PC-3 (cell line): ENCODE data around the gene EPHB1. TPM values are rescaled to one million over a fixed set of nuclear protein-coding genes. Genes with fewer than 3 reads are reported as not detected.

Experiments used
- ATAC-seq: fragments of 200-7000 bp; cut with Tn5 transposase; 2 replicates; pipeline ENCODE4 v1.9.1; 2020; ENCODE audit warnings: mild to moderate bottlenecking, moderate library complexity
- BruUV-seq: library from RNA; stranded (reverse); fragments of 400-500 nt; replicated peaks from 2 replicates; lab custom pipeline; 2021; lab: Mats Ljungman, UMichigan
- CTCF ChIA-PET: fragments of 300-600 bp; sonication (Branson Sonifier 250); formaldehyde crosslinking; loops from one replicate; lab custom pipeline; 2022; ENCODE audit warnings: antibody characterized with exemption; lab: Charles Lee
- POLR2A ChIA-PET: fragments of 300-600 bp; sonication (Branson Sonifier 250); formaldehyde crosslinking; loops from one replicate; lab custom pipeline; 2022; ENCODE audit warnings: antibody characterized with exemption; ENCODE audit not compliant: unreplicated experiment; lab: Charles Lee
- DNase-seq: peaks from one replicate; pipeline ENCODE4 v3.0.0-alpha.2; 2015
- H2AFZ ChIP-seq: fragments of 300-600 bp; sonication (generic); 2 replicates; pipeline ENCODE4 v1.6.0; 2016; ENCODE audit warnings: antibody characterized with exemption, low read length
- H3F3A ChIP-seq: fragments of 300-600 bp; sonication (generic); one replicate; pipeline ENCODE4 v1.6.0; 2017; ENCODE audit warnings: antibody characterized with exemption, low read length, control low read depth, mild to moderate bottlenecking; ENCODE audit not compliant: unreplicated experiment
- H3K27ac ChIP-seq: fragments of 300-600 bp; sonication (generic); 2 replicates; pipeline ENCODE4 v1.5.1; 2016; ENCODE audit warnings: mild to moderate bottlenecking, low read length
- H3K27me3 ChIP-seq: fragments of 300-600 bp; sonication (generic); 2 replicates; pipeline ENCODE4 v1.6.1; 2016; ENCODE audit warnings: low read length, mixed read lengths
- H3K36me3 ChIP-seq: fragments of 300-600 bp; sonication (generic); 2 replicates; pipeline ENCODE4 v1.6.1; 2016; ENCODE audit warnings: low read depth, mixed run types, low read length, mixed read lengths
- H3K4me1 ChIP-seq: fragments of 300-600 bp; sonication (generic); 2 replicates; pipeline ENCODE4 v1.5.1; 2016; ENCODE audit warnings: low read length; ENCODE audit not compliant: insufficient read depth
- H3K4me2 ChIP-seq: fragments of 300-600 bp; sonication (generic); 2 replicates; pipeline ENCODE4 v1.6.0; 2016; ENCODE audit warnings: low read length
- H3K4me3 ChIP-seq: fragments of 300-600 bp; sonication (generic); 2 replicates; pipeline ENCODE4 v1.5.1; 2016; ENCODE audit warnings: mild to moderate bottlenecking, low read length, mixed read lengths
- H3K79me2 ChIP-seq: fragments of 300-600 bp; sonication (generic); 2 replicates; pipeline ENCODE4 v1.6.1; 2017; ENCODE audit warnings: low read length, mixed read lengths
- H3K9ac ChIP-seq: fragments of 300-600 bp; sonication (generic); 2 replicates; pipeline ENCODE4 v1.6.0; 2016; ENCODE audit warnings: mild to moderate bottlenecking, low read length
- H3K9me2 ChIP-seq: fragments of 300-600 bp; sonication (generic); replicated peaks from 2 replicates; pipeline ENCODE4 v1.6.1; 2016; ENCODE audit warnings: mixed run types, low read length, mixed read lengths
- H3K9me3 ChIP-seq: fragments of 300-600 bp; sonication (generic); 2 replicates; pipeline ENCODE4 v1.6.1; 2016; ENCODE audit warnings: low read length, mixed read lengths
- H4K20me1 ChIP-seq: fragments of 300-600 bp; sonication (generic); 2 replicates; pipeline ENCODE4 v1.6.1; 2016; ENCODE audit warnings: low read length, mixed read lengths
- EZH2 ChIP-seq: fragments of 300-600 bp; sonication (generic); IDR thresholded peaks from one replicate; pipeline ENCODE4 v1.6.1; 2017; ENCODE audit warnings: antibody characterized with exemption, mild to moderate bottlenecking, low read length; ENCODE audit not compliant: unreplicated experiment
- EZH2phosphoT487 ChIP-seq: fragments of 300-600 bp; sonication (generic); IDR thresholded peaks from 2 replicates; pipeline ENCODE4 v1.6.1; 2018; ENCODE audit warnings: mild to moderate bottlenecking, antibody characterized with exemption, low read length, borderline replicate concordance
- intact Hi-C: fragments of 100-400 bp; cut with micrococcal nuclease; formaldehyde crosslinking; loops from 2 replicates; pipeline ENCODE4 v1.9.0; 2023
- total RNA-seq: library from RNA; depleted of rRNA; stranded (reverse); fragments of >200 nt; gene quantifications from 2 replicates; pipeline ENCODE4 v1.2.3, GENCODE V29; 2014
- TF ChIP-seq, protein P1 (sequence below): fragments of 300-600 bp; sonication (generic); conservative IDR thresholded peaks from 2 replicates; pipeline ENCODE4 v1.5.1; 2017; ENCODE audit warnings: antibody characterized with exemption, low read depth, mild to moderate bottlenecking, low read length

EPHB1 gene
- total RNA-seq, 1 experiment from 2014 or later, result 0.69 TPM

DNA sequence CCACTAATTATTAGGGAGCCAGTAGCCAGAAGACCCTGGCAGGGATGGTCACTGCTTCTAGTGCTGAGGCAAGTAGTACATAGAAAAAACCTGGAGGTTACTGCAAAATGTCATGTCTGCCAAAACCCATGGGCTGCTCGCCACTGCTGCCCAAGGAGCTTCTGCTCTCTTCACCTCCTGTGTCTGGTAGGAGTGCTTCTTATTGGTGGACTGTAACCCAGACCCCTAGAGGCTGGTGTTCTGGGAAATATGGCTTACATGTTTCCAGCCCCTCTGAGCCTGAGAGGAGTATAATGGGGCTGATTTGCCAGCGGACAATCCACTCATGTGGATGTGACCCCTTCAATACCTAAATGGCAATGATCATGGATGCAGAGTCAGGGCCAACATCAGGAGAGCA, 286.4 kb downstream of the EPHB1 start:
- Histone ChIP-seq H3K27ac (no peak overlapping the region), H3K79me2 (no peaks in the 10 kb centered on the region), H3K4me3 (no peak overlapping the region), H3K9me2 (no peaks in the 10 kb centered on the region), H3K4me1 (no peaks in the 10 kb centered on the region), H3K9ac (no peak overlapping the region), H3K36me3 (no peaks in the 10 kb centered on the region), H3F3A (no peaks in the 10 kb centered on the region), H2AFZ (no peak overlapping the region), H3K4me2 (no peak overlapping the region), H4K20me1 (no peaks in the 10 kb centered on the region), H3K27me3 (no peaks in the 10 kb centered on the region), H3K9me3 (no peaks in the 10 kb centered on the region)
- CTCF ChIA-PET, result no interaction called here
- no TSS peak for BruUV-seq
- TF ChIP-seq EZH2, result no peak
- TF ChIP-seq, protein P1, sequence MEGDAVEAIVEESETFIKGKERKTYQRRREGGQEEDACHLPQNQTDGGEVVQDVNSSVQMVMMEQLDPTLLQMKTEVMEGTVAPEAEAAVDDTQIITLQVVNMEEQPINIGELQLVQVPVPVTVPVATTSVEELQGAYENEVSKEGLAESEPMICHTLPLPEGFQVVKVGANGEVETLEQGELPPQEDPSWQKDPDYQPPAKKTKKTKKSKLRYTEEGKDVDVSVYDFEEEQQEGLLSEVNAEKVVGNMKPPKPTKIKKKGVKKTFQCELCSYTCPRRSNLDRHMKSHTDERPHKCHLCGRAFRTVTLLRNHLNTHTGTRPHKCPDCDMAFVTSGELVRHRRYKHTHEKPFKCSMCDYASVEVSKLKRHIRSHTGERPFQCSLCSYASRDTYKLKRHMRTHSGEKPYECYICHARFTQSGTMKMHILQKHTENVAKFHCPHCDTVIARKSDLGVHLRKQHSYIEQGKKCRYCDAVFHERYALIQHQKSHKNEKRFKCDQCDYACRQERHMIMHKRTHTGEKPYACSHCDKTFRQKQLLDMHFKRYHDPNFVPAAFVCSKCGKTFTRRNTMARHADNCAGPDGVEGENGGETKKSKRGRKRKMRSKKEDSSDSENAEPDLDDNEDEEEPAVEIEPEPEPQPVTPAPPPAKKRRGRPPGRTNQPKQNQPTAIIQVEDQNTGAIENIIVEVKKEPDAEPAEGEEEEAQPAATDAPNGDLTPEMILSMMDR, result no peak
- no peak for TF ChIP-seq EZH2phosphoT487
- intact Hi-C loops, result no loop called here
- POLR2A ChIA-PET, result no interaction called here
- DNase-seq (no peak), ATAC-seq (no peak)

DNA sequence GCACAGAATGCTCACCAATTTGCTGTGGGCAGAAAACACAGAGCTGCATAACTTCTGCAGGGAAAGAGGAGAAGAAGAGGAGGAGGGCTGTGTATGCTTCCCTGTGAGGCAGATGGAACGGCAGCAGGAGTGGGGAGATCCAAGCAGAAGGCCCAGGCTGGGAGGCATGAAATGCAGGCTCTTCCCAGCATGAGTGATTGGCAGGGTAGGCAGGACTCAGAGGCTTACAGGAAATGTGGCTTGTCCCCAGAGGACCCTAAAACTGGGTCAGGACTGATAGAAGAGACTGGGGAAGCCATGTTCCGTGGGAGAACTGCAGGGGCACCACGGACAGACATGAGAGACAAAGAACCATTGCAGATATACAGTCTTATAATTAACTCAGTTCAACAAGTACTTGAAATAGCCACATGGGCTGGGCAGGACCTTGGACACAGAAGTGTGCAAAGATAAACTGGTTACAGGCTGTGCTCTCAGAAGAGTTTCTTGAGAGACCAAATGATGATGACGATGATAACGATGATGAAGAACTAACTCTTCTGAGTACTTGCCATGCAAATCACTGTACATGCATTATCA, 286.9 kb downstream of the EPHB1 start:
- H3K9me2 ChIP-seq, result no peaks in the 10 kb centered on the region
- no peak for DNase-seq
- no peak overlapping the region for H2AFZ ChIP-seq
- H3K27me3 ChIP-seq, result no peaks in the 10 kb centered on the region
- ATAC-seq, result no peak
- H3K4me2 ChIP-seq, result no peak overlapping the region
- H3K4me1 ChIP-seq, result no peaks in the 10 kb centered on the region
- TF ChIP-seq, protein P1, result no peak
- TF ChIP-seq EZH2phosphoT487, result no peak
- TF ChIP-seq EZH2, result no peak
- no peak overlapping the region for H3K9ac ChIP-seq
- H3K79me2 ChIP-seq, result no peaks in the 10 kb centered on the region
- no peaks in the 10 kb centered on the region for H3F3A ChIP-seq
- H3K9me3 ChIP-seq, result no peaks in the 10 kb centered on the region
- BruUV-seq, result no TSS peak
- H3K4me3 ChIP-seq, result no peak overlapping the region
- ChIA-PET POLR2A (no interaction called here), CTCF (no interaction called here)
- intact Hi-C loops, result no loop called here
- no peaks in the 10 kb centered on the region for H4K20me1 ChIP-seq
- H3K36me3 ChIP-seq, result no peaks in the 10 kb centered on the region
- H3K27ac ChIP-seq, result no peak overlapping the region

DNA sequence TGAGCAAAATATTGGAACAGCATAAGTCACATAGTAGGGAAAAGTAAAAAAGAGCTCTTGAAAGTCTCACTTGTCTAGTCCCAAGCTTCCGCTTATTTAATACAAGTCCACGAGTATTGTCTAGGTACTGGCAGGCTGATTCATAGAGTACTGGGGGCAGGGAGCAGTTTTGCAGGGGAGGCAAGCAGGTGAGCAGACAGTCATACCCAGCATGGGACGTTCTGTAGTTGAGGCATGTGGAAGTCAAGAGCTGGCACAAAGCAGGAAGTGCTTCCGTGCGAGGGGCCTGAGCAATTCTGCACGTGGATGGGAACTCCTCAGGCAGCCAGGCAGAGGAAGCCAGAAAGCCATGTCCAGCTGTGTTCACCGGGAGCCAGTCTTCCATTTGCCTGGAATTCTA, 287.6 kb downstream of the EPHB1 start:
- no peaks in the 10 kb centered on the region for H3K4me1 ChIP-seq
- ChIA-PET POLR2A (interaction anchor here (0.6 kb wide), 1 partner anchor 15 kb away, joined by 35 read pairs; no protein-coding TSS in a partner anchor), CTCF (no interaction called here)
- H3K27ac ChIP-seq, result no peak overlapping the region
- no peaks in the 10 kb centered on the region for H3K36me3 ChIP-seq
- ATAC-seq, result no peak
- no peak overlapping the region for H3K4me2 ChIP-seq
- H3K4me3 ChIP-seq, result no peak overlapping the region
- H2AFZ ChIP-seq, result no peak overlapping the region
- H3K9me3 ChIP-seq, result no peaks in the 10 kb centered on the region
- H3K79me2 ChIP-seq, result no peaks in the 10 kb centered on the region
- H3K9me2 ChIP-seq, result no peaks in the 10 kb centered on the region
- intact Hi-C loops, result no loop called here
- H4K20me1 ChIP-seq, result no peaks in the 10 kb centered on the region
- H3K9ac ChIP-seq, result no peak overlapping the region
- TF ChIP-seq, protein P1, result no peak
- TF ChIP-seq EZH2 (no peak), EZH2phosphoT487 (no peak)
- no TSS peak for BruUV-seq
- H3K27me3 ChIP-seq, result no peaks in the 10 kb centered on the region
- H3F3A ChIP-seq, result no peaks in the 10 kb centered on the region
- no peak for DNase-seq
